Common myeloid progenitor, CD34-positive (primary cell): ENCODE data around the gene EFCAB6.

Experiments used
- CTCF ChIA-PET: fragments of 350-600 bp; sonication (Branson Sonifier 250); formaldehyde crosslinking; loops from one replicate; lab custom pipeline; 2021; ENCODE audit warnings: antibody characterized with exemption; lab: Charles Lee
- POLR2A ChIA-PET: fragments of 350-600 bp; sonication (Branson Sonifier 250); formaldehyde crosslinking; loops from one replicate; lab custom pipeline; 2021; ENCODE audit warnings: antibody characterized with exemption; lab: Charles Lee
- DNase-seq, 3 donors: peaks; one replicate each; pipeline versions ENCODE4 v3.0.0 to v3.0.0-alpha.2; 2013
- H3K27ac ChIP-seq, 2 experiments: 1 replicate in 1 of 2; 2 replicates in 1 of 2; pipeline ENCODE4 v1.7.0; 2013; ENCODE audit warnings: inconsistent platforms in 2 of 2, low read length in 2 of 2, mild to moderate bottlenecking in 2 of 2, low read depth in 1 of 2, moderate library complexity in 1 of 2; ENCODE audit not compliant: severe bottlenecking in 2 of 2, insufficient read depth in 1 of 2, poor library complexity in 1 of 2
- H3K27me3 ChIP-seq, 5 experiments: replicated peaks in 2 of 5; 1 replicate in 3 of 5; 2 replicates in 2 of 5; pipeline versions ENCODE4 v1.6.1 to v1.7.0; 2013; ENCODE audit warnings: low read length in 4 of 5, mild to moderate bottlenecking in 2 of 5, moderate library complexity in 2 of 5, inconsistent platforms in 1 of 5; ENCODE audit not compliant: insufficient read depth in 5 of 5, control insufficient read depth in 4 of 5
- H3K36me3 ChIP-seq, 4 experiments: 1 replicate in 2 of 4; 2 replicates in 2 of 4; pipeline versions ENCODE4 v1.6.1 to v1.7.0; 2013; ENCODE audit warnings: low read length in 3 of 4, control low read depth in 1 of 4, mild to moderate bottlenecking in 1 of 4; ENCODE audit not compliant: control insufficient read depth in 4 of 4, insufficient read depth in 4 of 4
- H3K4me1 ChIP-seq, 4 experiments: 1 replicate in 3 of 4; 2 replicates in 1 of 4; pipeline versions ENCODE4 v1.6.1 to v1.7.1; 2013; ENCODE audit warnings: low read length in 3 of 4, mild to moderate bottlenecking in 3 of 4, control low read depth in 1 of 4, inconsistent platforms in 1 of 4, moderate library complexity in 1 of 4; ENCODE audit not compliant: control insufficient read depth in 4 of 4, insufficient read depth in 4 of 4; ENCODE audit errors: control extremely low read depth in 1 of 4
- H3K4me3 ChIP-seq, 7 experiments: 1 replicate in 4 of 7; 2 replicates in 3 of 7; pipeline versions ENCODE4 v1.5.1 to v1.7.0; 2013; ENCODE audit warnings: mild to moderate bottlenecking in 7 of 7, low read length in 6 of 7, moderate library complexity in 6 of 7, inconsistent platforms in 2 of 7, low read depth in 2 of 7, control low read depth in 1 of 7; ENCODE audit not compliant: insufficient read depth in 4 of 7, control insufficient read depth in 1 of 7; ENCODE audit errors: extremely low read depth in 1 of 7
- H3K9me3 ChIP-seq, 5 experiments: 1 replicate in 4 of 5; 2 replicates in 1 of 5; pipeline versions ENCODE4 v1.6.1 to v1.7.1; 2013; ENCODE audit warnings: low read length in 4 of 5, mild to moderate bottlenecking in 2 of 5, inconsistent platforms in 1 of 5, low read depth in 1 of 5, moderate library complexity in 1 of 5; ENCODE audit not compliant: control insufficient read depth in 4 of 5, insufficient read depth in 2 of 5; ENCODE audit errors: control extremely low read depth in 1 of 5
- WGBS: methylation state at CpG from one replicate; pipeline ENCODE4 v1.1.5; 2013; ENCODE audit not compliant: insufficient coverage; 5-methylcytosine and 5-hydroxymethylcytosine counted together

The EFCAB6 gene

DNA sequence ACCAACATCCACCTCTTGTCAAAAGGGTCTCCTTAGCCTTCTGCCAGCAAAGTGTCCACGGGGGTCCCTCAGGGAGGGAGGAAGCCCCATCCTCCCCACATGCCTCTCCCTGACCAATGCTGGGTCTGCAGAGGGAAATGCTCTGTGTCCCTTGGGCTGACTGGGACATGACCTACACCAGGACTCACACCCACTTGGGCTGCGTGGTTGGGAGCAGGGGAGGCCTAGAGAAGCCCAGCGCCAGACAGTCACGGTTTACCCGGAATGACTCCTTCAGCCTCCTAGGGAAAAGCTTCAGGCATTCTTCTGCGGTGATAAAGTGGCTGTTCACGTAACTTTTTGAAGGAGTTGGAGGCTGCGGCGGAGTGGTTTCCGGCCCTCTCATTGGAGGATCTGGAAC is 180.3 kb downstream of the EFCAB6 start:
- ChIA-PET CTCF (no interaction called here), POLR2A (no interaction called here)
- Histone ChIP-seq H3K27ac (no peak overlapping the region), H3K4me3 (no peak overlapping the region), H3K36me3 (no peaks in the 10 kb centered on the region), H3K4me1 (peaks cover 0 to 5% (median 2%) of the 10 kb centered on the region in 4 experiments), H3K27me3 (no peaks in the 10 kb centered on the region), H3K9me3 (no peaks in the 10 kb centered on the region)
- DNase-seq: no peak
- 95% methylated on average over 10 of the region's 10 CpGs for WGBS

DNA sequence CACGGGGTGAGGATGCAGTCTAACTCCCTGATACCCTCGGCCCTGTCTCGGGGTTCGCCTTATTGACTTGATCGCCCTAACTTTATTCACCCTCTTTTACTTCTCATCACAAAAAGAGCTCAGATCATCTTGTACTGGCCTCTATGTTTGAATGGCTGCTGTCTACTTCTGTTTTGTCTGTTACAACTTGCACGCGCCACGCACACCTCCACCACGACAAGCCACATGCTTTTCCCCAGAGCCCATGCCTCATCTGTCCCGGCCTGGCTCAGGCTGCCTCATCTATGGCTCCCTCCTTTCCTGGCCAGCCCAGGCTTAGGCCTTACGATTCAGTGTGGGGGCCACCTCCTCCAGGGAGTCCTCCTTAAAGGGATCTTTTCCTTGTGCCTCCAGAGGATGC is 180.9 kb downstream of the EFCAB6 start:
- no peak for DNase-seq
- no peaks in the 10 kb centered on the region for H3K36me3 ChIP-seq
- ChIA-PET POLR2A (no interaction called here), CTCF (no interaction called here)
- no peak overlapping the region for H3K27ac ChIP-seq
- no peaks in the 10 kb centered on the region for H3K9me3 ChIP-seq
- no peaks in the 10 kb centered on the region for H3K27me3 ChIP-seq
- no peak overlapping the region for H3K4me3 ChIP-seq
- WGBS: 97% methylated on average over 9 of the region's 11 CpGs
- peaks cover 0 to 5% (median 2%) of the 10 kb centered on the region in 4 experiments for H3K4me1 ChIP-seq

- Histone ChIP-seq H3K4me1 (peaks cover 0 to 5% (median 2%) of the 10 kb centered on the region in 4 experiments), H3K36me3 (no peaks in the 10 kb centered on the region), H3K9me3 (no peaks in the 10 kb centered on the region), H3K27ac (no peak overlapping the region), H3K27me3 (no peaks in the 10 kb centered on the region), H3K4me3 (no peak overlapping the region)
- DNase-seq: no peak
- ChIA-PET CTCF (no interaction called here), POLR2A (no interaction called here)
- WGBS: 90% methylated on average over 11 of the region's 12 CpGs
Measured at GRCh38 chr22:43630451-43630850, 181.7 kb downstream of the EFCAB6 start.

- Histone ChIP-seq H3K27me3 (no peaks in the 10 kb centered on the region), H3K4me3 (no peak overlapping the region), H3K36me3 (no peaks in the 10 kb centered on the region), H3K9me3 (no peaks in the 10 kb centered on the region), H3K27ac (no peak overlapping the region), H3K4me1 (no peaks in the 10 kb centered on the region)
- DNase-seq: no peak
- 95% methylated on average over 16 of the region's 16 CpGs for WGBS
- ChIA-PET POLR2A (no interaction called here), CTCF (no interaction called here)
Measured at GRCh38 chr22:43628250-43628649, 183.9 kb downstream of the EFCAB6 start.

GRCh38 chr22:43627485-43628213 is 184.5 kb downstream of the EFCAB6 start:
- H3K36me3 ChIP-seq: no peaks in the 10 kb centered on the region

GRCh38 chr22:43625242-43625641 is 186.9 kb downstream of the EFCAB6 start:
- Histone ChIP-seq H3K9me3 (peaks cover 0 to 5% (median 0%) of the 10 kb centered on the region in 5 experiments), H3K4me1 (no peaks in the 10 kb centered on the region), H3K36me3 (no peaks in the 10 kb centered on the region), H3K27me3 (no peaks in the 10 kb centered on the region), H3K27ac (no peak overlapping the region), H3K4me3 (no peak overlapping the region)
- no peak for DNase-seq
- ChIA-PET CTCF (no interaction called here), POLR2A (no interaction called here)
- WGBS: 98% methylated on average over 8 of the region's 10 CpGs

More at GRCh38 chr22:43627485-43628213, 184.5 kb downstream of the EFCAB6 start:
- ChIA-PET CTCF (no interaction called here), POLR2A (no interaction called here)
- no peaks in the 10 kb centered on the region for H3K9me3 ChIP-seq
- no peaks in the 10 kb centered on the region for H3K27me3 ChIP-seq
- H3K27ac ChIP-seq: no peak overlapping the region
- no peaks in the 10 kb centered on the region for H3K4me1 ChIP-seq
- H3K4me3 ChIP-seq: no peak overlapping the region
- 93% methylated on average over 10 of the region's 13 CpGs for WGBS
- DNase-seq: no peak

- Histone ChIP-seq H3K27ac (no peak overlapping the region), H3K4me1 (no peaks in the 10 kb centered on the region), H3K9me3 (peaks cover 0 to 8% (median 1%) of the 10 kb centered on the region in 5 experiments), H3K36me3 (no peaks in the 10 kb centered on the region), H3K4me3 (no peak overlapping the region), H3K27me3 (no peaks in the 10 kb centered on the region)
- WGBS: 95% methylated on average over 15 of the region's 15 CpGs
- ChIA-PET POLR2A (no interaction called here), CTCF (no interaction called here)
- DNase-seq: no peak
Measured at GRCh38 chr22:43624144-43624998, 187.7 kb downstream of the EFCAB6 start.
